Measurements from ENCODE around the gene TENM4. TPM values are rescaled to one million over a fixed set of nuclear protein-coding genes. Genes with fewer than 3 reads are reported as not detected.

Gene TENM4
- total RNA-seq, 2 experiments from 2014 or later, result not detected

GRCh38 chr11:78823588-78823987 is 617.2 kb downstream of the TENM4 start:
- H3K4me3 Mint-ChIP-seq, result no peak overlapping the region
- no peaks in the 10 kb centered on the region for H3K4me1 Mint-ChIP-seq
- H3K9me3 Mint-ChIP-seq, result no peaks in the 10 kb centered on the region
- H3K36me3 Mint-ChIP-seq, result no peaks in the 10 kb centered on the region
- peaks cover 10% of the 10 kb centered on the region for H3K27me3 Mint-ChIP-seq
- no peak overlapping the region for H3K27ac Mint-ChIP-seq
- no peak for DNase-seq

- Mint-ChIP-seq H3K27ac (no peak overlapping the region), H3K36me3 (no peaks in the 10 kb centered on the region), H3K4me1 (no peaks in the 10 kb centered on the region), H3K9me3 (no peaks in the 10 kb centered on the region), H3K27me3 (peaks cover 6% of the 10 kb centered on the region), H3K4me3 (no peak overlapping the region)
- no peak for DNase-seq
Measured at GRCh38 chr11:78822931-78823423, 617.9 kb downstream of the TENM4 start.

GRCh38 chr11:78821371-78822306 is 619.2 kb downstream of the TENM4 start:
- no peaks in the 10 kb centered on the region for H3K36me3 Mint-ChIP-seq
- no peak for DNase-seq
- no peaks in the 10 kb centered on the region for H3K9me3 Mint-ChIP-seq
- no peaks in the 10 kb centered on the region for H3K27me3 Mint-ChIP-seq
- no peak overlapping the region for H3K4me3 Mint-ChIP-seq
- H3K4me1 Mint-ChIP-seq, result no peaks in the 10 kb centered on the region
- H3K27ac Mint-ChIP-seq, result no peak overlapping the region

GRCh38 chr11:78820741-78821140 is 620.1 kb downstream of the TENM4 start:
- Mint-ChIP-seq H3K27ac (no peak overlapping the region), H3K27me3 (no peaks in the 10 kb centered on the region), H3K9me3 (no peaks in the 10 kb centered on the region), H3K4me3 (no peak overlapping the region), H3K4me1 (no peaks in the 10 kb centered on the region), H3K36me3 (no peaks in the 10 kb centered on the region)
- DNase-seq, result no peak

GRCh38 chr11:78818201-78818600 is 622.6 kb downstream of the TENM4 start:
- H3K4me3 Mint-ChIP-seq, result no peak overlapping the region
- H3K36me3 Mint-ChIP-seq, result no peaks in the 10 kb centered on the region
- no peaks in the 10 kb centered on the region for H3K9me3 Mint-ChIP-seq
- no peak overlapping the region for H3K27ac Mint-ChIP-seq
- no peak for DNase-seq
- no peaks in the 10 kb centered on the region for H3K4me1 Mint-ChIP-seq
- peaks cover 10% of the 10 kb centered on the region for H3K27me3 Mint-ChIP-seq

- Mint-ChIP-seq H3K27ac (no peak overlapping the region), H3K9me3 (no peaks in the 10 kb centered on the region), H3K27me3 (peaks cover 10% of the 10 kb centered on the region), H3K4me3 (no peak overlapping the region), H3K4me1 (no peaks in the 10 kb centered on the region), H3K36me3 (no peaks in the 10 kb centered on the region)
- DNase-seq, result no peak
Measured at GRCh38 chr11:78815831-78816230, 625.0 kb downstream of the TENM4 start.

GRCh38 chr11:78812513-78813293 is 628.1 kb downstream of the TENM4 start:
- H3K36me3 Mint-ChIP-seq, result no peaks in the 10 kb centered on the region
- no peaks in the 10 kb centered on the region for H3K9me3 Mint-ChIP-seq
- no peak overlapping the region for H3K27ac Mint-ChIP-seq
- H3K4me1 Mint-ChIP-seq, result no peaks in the 10 kb centered on the region
- no peak overlapping the region for H3K4me3 Mint-ChIP-seq
- H3K27me3 Mint-ChIP-seq, result peaks cover 15% of the 10 kb centered on the region
- DNase-seq, result no peak

GRCh38 chr11:78810559-78811009 is 630.2 kb downstream of the TENM4 start:
- Mint-ChIP-seq H3K27me3 (peaks cover 15% of the 10 kb centered on the region), H3K9me3 (no peaks in the 10 kb centered on the region), H3K4me1 (no peaks in the 10 kb centered on the region), H3K36me3 (no peaks in the 10 kb centered on the region), H3K27ac (no peak overlapping the region), H3K4me3 (no peak overlapping the region)
- no peak for DNase-seq

GRCh38 chr11:78809931-78810541 is 630.8 kb downstream of the TENM4 start:
- H3K27ac Mint-ChIP-seq, result no peak overlapping the region
- no peaks in the 10 kb centered on the region for H3K36me3 Mint-ChIP-seq
- no peaks in the 10 kb centered on the region for H3K9me3 Mint-ChIP-seq
- no peak overlapping the region for H3K4me3 Mint-ChIP-seq
- H3K4me1 Mint-ChIP-seq, result no peaks in the 10 kb centered on the region
- peaks cover 10% of the 10 kb centered on the region for H3K27me3 Mint-ChIP-seq
- no peak for DNase-seq

GRCh38 chr11:78808923-78809322 is 631.9 kb downstream of the TENM4 start:
- DNase-seq, result no peak
- Mint-ChIP-seq H3K27ac (no peak overlapping the region), H3K9me3 (no peaks in the 10 kb centered on the region), H3K4me3 (no peak overlapping the region), H3K27me3 (peaks cover 4% of the 10 kb centered on the region), H3K4me1 (no peaks in the 10 kb centered on the region), H3K36me3 (no peaks in the 10 kb centered on the region)

- Mint-ChIP-seq H3K4me3 (no peak overlapping the region), H3K4me1 (no peaks in the 10 kb centered on the region), H3K27ac (no peak overlapping the region), H3K9me3 (no peaks in the 10 kb centered on the region), H3K36me3 (no peaks in the 10 kb centered on the region), H3K27me3 (peaks cover 4% of the 10 kb centered on the region)
- DNase-seq, result no peak
Measured at GRCh38 chr11:78807351-78807750, 633.5 kb downstream of the TENM4 start.

GRCh38 chr11:78806214-78807004 is 634.4 kb downstream of the TENM4 start:
- peaks cover 4% of the 10 kb centered on the region for H3K27me3 Mint-ChIP-seq
- no peaks in the 10 kb centered on the region for H3K9me3 Mint-ChIP-seq
- H3K4me1 Mint-ChIP-seq, result no peaks in the 10 kb centered on the region
- H3K36me3 Mint-ChIP-seq, result no peaks in the 10 kb centered on the region
- no peak for DNase-seq
- H3K4me3 Mint-ChIP-seq, result no peak overlapping the region
- no peak overlapping the region for H3K27ac Mint-ChIP-seq

GRCh38 chr11:78804991-78805390 is 635.8 kb downstream of the TENM4 start:
- no peak for DNase-seq
- H3K27me3 Mint-ChIP-seq, result peaks cover 4% of the 10 kb centered on the region
- H3K27ac Mint-ChIP-seq, result no peak overlapping the region
- no peaks in the 10 kb centered on the region for H3K36me3 Mint-ChIP-seq
- no peaks in the 10 kb centered on the region for H3K9me3 Mint-ChIP-seq
- H3K4me1 Mint-ChIP-seq, result no peaks in the 10 kb centered on the region
- no peak overlapping the region for H3K4me3 Mint-ChIP-seq

GRCh38 chr11:78803995-78804394 is 636.8 kb downstream of the TENM4 start:
- Mint-ChIP-seq H3K4me3 (no peak overlapping the region), H3K9me3 (no peaks in the 10 kb centered on the region), H3K4me1 (no peaks in the 10 kb centered on the region)

More at GRCh38 chr11:78803995-78804394, 636.8 kb downstream of the TENM4 start:
- Mint-ChIP-seq H3K36me3 (no peaks in the 10 kb centered on the region), H3K27me3 (peaks cover 4% of the 10 kb centered on the region), H3K27ac (no peak overlapping the region)
- no peak for DNase-seq

Measured in activated naive CD8-positive, alpha-beta T cell treated with anti-CD3 and anti-CD28 coated beads for 36 hours (primary cell).